Measurements from ENCODE around the gene LRFN2.

The LRFN2 gene

GRCh38 chr6:40509716-40510260, 77.4 kb downstream of the LRFN2 start:
- DNase-seq (ENCODE audit: low spot score): no peak
- TF ChIP-seq CTCF (IDR thresholded peaks at IDR 0.05; ENCODE audit: extremely low read depth, missing control alignments): no peak

- no peak for DNase-seq (ENCODE audit: low spot score)
- TF ChIP-seq CTCF (IDR thresholded peaks at IDR 0.05; ENCODE audit: extremely low read depth, missing control alignments): no peak
Measured at GRCh38 chr6:40509086-40509485, 78.1 kb downstream of the LRFN2 start.

GRCh38 chr6:40506954-40507353, 80.2 kb downstream of the LRFN2 start:
- TF ChIP-seq CTCF (IDR thresholded peaks at IDR 0.05; ENCODE audit: extremely low read depth, missing control alignments): no peak
- DNase-seq (ENCODE audit: low spot score): no peak

- no peak for TF ChIP-seq CTCF (IDR thresholded peaks at IDR 0.05; ENCODE audit: extremely low read depth, missing control alignments)
- DNase-seq (ENCODE audit: low spot score): no peak
Measured at GRCh38 chr6:40505191-40505810, 81.9 kb downstream of the LRFN2 start.

- no peak for TF ChIP-seq CTCF (IDR thresholded peaks at IDR 0.05; ENCODE audit: extremely low read depth, missing control alignments)
- DNase-seq (ENCODE audit: low spot score): no peak
Measured at GRCh38 chr6:40504274-40504673, 82.9 kb downstream of the LRFN2 start.

GRCh38 chr6:40500227-40500626, 86.9 kb downstream of the LRFN2 start:
- TF ChIP-seq CTCF (IDR thresholded peaks at IDR 0.05; ENCODE audit: extremely low read depth, missing control alignments): no peak
- no peak for DNase-seq (ENCODE audit: low spot score)

GRCh38 chr6:40499215-40499614, 87.9 kb downstream of the LRFN2 start:
- no peak for TF ChIP-seq CTCF (IDR thresholded peaks at IDR 0.05; ENCODE audit: extremely low read depth, missing control alignments)
- DNase-seq (ENCODE audit: low spot score): no peak

Data from GM20000 (cell line).